Kidney tubule cell (primary cell): ENCODE data around the gene CCDC144A.
"Not testable (repeated sequence)": the region's sequence is repeated elsewhere in the genome, so short reads cannot be mapped to it uniquely, and the experiment has no call there.

Experiments used
- DNase-seq: peaks from one replicate; pipeline ENCODE4 v3.0.0-alpha.2; 2018; ENCODE audit warnings: low spot score

The CCDC144A gene

DNA sequence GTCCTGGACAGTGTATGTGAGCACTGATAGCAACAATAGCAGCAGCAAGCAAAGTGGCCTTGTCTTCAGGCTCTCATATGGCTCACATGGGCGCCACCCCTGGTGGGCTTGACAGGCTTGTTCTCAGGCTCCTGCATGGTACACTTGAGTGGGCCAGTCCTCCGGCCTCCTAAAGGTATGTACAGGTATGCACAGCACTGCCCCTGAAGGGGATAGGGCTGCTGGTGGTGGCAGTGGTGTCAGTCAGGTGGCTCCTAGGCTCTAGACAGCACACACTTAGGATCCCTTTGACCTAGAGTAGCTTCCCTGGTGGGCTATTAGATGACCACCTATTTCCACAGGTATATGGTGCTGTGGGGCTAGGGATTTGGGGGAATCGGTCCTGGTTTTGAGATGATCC, 67.5 kb downstream of the CCDC144A start:
- not testable (repeated sequence) for DNase-seq

DNA sequence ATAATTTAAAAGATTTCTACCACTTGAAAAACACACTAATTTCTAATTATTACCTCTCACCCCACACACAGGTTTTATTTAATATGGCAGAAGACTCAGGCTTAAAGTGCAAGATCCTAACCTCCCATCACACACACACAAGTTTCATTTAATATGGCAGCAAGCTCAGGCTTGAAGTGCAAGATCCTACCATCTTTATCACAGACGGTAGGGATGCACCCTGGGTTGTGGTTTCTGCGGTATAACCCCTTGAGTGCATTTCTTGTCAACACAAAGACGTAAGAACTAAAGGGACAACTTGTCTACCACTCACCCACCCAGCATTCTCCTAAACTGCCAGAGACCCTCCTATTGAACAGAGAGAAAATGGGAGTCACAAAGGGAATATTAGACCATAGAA, 68.1 kb downstream of the CCDC144A start:
- not testable (repeated sequence) for DNase-seq

DNA sequence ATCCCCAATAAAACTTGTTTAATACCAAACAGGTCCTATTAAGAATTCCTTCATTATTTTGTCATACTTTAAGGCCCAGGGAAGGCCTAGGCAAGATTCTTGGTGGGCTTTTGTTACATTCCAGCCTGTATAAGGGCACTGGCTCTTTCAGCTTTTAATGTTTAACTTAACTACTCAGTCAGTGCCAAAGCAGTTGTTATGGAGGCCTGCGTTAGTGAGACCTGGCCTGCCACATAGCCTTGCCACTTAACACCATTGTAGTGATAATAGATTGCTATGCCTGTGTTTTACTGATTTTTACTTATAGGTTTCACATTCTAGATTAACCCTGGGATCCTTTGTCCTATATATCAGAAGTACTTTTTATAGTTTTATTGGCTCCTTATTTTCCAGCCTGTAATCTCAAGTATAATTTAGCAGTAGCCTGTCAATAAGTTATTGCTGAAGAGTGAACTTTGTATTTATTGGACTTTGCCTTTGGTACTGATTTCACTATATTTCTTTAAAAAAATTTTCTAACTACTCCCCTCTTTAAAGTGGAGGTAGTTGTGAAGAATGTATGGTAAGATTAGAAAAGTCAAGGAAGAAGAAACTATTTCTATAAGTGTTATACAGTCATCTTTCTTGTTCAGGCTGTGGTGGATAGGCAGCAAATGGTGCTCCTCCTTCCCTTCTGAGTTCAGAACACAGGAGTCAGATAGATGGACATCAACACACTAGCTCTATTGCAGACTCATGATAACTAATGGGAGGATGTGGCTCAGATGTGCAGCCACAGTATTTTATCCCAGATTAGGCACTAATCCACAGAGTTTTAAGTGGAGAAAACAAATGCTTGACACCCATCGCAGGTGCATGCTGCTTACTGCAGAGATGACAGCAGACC, 78.5 kb downstream of the CCDC144A start:
- DNase-seq, result not testable (repeated sequence)

DNA sequence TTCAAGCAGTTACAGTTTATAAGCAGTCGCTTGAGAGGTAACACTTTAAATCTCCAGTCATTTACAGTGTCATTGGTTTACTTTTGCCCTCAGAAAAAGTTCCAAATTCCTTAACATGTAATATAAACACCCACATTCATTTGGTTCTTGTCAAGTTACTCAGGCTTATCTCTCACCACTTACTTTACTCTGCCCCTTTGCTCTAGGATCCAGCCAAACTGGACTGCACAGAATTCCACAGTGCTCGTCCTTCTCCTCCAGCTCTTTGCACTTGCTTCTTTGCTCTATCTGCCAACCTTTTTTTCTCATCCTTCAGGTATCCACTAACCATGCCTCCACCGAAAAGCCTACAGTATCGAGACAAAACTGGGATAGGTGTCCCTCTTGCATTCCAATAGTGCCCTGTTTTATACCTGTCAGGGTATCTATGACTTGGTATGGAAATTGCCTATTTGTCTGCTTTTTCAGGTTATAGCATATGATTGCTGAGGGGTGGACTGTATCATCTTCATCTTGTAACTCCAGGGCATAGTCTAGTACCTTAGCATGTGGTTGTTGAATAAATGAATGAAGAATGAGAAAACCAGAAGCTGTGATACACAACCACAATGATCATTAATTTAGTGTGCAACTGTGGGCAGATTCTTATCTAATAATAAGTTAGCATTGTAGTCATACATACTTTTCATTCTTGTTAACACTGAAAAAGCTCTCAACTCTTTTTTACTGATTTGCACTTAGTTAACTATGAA, 82.5 kb downstream of the CCDC144A start:
- not testable (repeated sequence) for DNase-seq

DNA sequence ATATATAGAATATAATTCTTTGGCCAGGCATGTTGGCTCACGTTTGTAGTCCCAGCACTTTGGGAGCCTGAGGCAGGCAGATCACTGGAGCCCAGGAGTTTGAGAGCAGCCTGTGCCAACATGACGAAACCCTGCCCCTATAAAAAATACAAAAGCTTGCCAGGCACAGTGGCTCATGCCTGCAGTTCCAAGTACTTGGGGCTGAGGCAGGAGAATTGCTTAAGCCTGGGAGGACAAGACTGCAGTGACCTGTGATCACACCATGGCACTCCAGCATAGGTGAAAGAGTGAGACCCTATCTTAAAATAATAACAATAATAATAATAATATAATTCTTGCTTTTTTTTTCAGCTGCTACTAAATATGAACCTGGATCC, 83.1 kb downstream of the CCDC144A start:
- DNase-seq, result not testable (repeated sequence)

DNA sequence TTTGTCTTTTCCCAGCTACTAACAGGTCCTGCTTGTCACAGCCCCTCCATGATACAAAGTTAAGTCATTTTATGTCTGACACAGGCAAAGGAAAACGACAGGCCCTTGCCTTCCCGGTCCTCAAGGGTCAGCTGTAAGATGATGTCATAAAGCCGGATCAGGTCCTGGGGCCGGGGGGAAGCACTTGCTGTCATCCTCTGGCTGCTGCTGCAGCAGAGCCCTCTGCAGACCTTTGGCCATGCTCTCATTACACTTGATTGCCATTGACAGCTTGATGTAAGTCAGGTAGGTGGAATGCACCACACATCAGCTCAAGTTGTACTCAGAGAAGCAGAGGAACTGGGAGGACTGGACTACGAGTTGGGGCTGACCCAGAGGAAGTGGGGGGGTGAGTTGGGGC, 97.8 kb downstream of the CCDC144A start:
- DNase-seq, result not testable (repeated sequence)

DNA sequence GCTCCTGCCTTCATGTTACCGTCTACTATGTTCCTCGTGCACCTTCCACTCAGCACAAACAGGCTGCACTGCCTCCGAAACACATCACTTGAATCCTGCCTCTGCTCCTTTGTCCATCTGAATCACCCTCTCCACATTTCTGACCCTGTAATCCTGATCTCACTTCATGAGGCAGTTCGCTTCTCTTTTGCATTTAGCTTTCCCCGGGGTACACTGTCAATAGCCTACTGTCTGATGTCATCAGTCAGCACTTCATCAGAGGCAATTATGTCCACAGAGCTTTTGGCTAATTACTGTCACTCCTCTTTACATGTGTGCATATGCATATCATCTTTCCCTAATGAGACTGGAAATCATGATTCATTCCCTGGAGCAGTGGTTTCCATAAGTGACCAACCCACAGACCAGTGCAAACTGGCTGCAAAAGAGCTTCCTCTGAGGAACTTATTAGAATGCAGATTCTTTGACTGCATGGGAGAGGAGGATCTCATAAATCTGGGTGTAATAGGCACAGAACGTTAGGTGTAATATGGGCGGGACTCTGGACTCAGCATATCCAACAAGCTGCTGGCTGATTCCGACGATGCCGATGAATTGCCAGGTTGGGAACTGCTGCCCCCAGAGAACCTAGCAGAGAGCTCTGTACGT, 99.0 kb downstream of the CCDC144A start:
- not testable (repeated sequence) for DNase-seq

DNA sequence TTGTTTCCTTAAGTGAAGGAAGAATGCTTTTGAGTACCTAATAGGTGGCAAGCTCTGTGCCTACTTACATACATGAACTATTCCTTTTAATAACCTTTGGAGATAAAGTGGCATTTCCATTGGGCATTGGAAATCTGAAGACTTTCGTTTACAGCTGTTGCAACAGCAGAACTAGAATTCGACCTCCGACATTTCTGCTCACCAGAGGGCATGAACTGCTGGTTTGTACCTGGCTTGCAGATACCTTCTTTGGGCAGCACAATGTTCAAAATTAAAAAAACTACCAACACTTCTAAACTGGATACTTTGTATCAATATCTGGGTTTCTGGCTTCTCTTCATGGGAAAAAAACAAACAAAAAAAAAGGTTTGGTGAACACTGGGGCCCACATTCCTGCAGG, 99.6 kb downstream of the CCDC144A start:
- not testable (repeated sequence) for DNase-seq

DNA sequence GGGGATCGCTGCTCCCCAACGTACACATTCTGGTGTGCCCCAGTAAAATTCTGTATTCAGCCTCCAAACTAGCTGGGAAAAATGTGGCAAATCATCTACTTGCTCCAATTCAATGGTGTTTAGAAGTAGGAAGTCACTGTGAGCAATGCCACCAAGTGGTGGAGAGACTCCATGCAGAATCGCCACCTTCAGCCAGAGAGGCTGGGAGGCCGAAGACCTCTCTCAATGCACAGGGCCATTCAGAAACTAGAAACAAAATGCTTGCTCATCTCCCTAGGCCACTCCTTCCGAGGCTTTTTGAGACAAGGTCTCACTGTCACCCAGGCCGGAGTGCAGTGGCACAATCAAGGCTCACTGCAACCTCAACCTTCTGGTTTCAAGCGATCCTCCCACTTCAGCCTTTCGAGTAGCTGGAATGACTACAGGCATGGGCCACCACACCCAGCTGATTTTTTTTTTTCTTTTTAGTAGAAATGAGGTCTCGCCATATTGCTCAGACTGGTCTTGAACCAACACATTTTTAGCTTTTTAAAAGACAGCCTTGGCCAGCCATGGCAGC, 100.4 kb downstream of the CCDC144A start:
- not testable (repeated sequence) for DNase-seq

DNA sequence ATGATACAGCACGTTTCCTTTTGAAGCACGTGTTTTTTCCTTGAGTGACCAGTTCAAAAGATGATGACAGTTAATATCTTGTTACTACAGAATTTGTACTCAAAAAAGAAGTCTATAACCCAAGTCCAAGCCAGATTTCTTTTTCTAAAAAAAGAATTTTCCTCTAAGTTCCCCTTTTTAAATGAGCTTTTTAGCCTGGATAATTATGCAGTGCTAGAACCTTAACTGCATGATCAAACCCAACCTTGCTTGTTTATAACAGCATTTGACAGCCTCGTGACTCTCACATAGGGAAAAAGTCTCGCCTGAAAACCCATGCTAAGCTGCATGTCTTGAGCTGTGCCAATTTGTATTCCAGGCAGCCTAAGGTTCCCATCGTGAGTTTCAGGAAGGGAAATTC, 104.2 kb downstream of the CCDC144A start:
- not testable (repeated sequence) for DNase-seq

DNA sequence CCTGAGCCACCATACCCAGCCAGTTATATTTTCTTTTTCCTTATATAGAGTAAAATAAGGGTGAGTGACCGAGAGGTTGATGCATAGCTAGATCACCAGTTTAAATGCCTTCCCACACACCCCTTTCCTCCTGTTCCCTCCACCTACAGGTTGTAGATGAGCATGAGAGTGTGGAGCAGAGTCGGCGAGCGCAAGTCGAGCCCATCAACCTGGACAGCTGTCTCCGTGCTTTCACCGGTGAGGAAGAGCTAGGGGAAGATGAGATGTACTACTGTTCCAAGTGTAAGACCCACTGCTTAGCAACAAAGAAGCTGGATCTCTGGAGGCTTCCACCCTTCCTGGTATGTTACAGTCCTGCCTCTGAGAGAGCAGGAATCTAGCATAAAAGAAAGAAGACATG, 105.9 kb downstream of the CCDC144A start:
- not testable (repeated sequence) for DNase-seq

DNA sequence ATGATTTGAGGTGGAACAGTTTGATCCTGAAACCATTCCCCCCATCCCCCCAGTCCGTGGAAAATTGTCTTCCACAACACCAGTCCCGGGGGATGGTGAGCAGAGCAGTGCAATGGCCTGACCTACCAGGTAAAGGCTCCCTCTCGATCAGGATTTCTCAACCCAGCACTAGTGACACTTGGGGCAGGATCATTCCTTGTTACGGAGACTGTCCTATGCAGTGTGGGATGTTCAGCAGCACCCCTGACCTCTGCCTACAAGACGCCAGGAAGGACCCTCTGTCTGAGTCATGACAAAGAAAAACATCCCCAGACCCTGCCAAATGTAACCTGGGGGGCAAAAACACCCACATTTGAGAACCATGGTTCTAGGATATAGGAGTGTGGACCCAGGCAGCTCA, 114.8 kb downstream of the CCDC144A start:
- not testable (repeated sequence) for DNase-seq

DNA sequence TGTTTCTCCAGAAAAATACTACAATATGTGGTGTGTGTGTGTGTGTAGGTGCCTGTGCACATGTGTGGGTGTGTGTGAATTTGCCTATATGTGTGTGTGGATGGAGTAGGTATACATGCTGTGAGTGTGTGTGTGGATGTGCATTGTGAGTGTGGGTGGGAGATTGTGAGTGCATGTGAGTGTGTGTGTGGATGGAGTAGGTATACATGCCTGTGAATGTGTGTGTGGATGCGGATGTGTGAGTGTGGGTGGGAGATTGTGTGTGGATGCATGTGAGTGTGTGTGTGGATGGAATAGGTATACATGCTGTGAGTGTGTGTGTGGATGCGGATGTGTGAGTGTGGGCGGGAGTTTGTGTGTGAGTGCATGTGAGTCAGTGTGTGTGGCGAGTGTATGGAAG, 116.6 kb downstream of the CCDC144A start:
- DNase-seq, result not testable (repeated sequence)

DNA sequence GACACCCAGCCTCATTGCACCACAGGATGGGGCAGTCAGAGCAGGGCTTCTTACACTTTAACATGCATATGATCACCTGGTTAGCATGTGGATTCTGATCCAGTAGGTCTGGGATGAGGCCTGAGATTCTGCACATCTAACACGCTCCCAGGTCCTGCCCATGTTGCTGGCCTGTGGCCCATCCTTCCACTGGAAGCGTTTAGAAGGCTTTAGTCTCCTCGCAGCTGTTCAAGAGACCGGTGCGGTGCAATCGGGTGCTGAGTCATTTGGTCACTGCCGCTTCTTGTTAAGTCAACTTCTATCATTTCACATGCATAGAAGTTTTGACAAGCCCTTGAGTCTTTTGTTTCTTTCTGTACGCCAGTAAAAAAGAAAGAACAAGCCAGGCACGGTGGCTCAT, 117.6 kb downstream of the CCDC144A start:
- DNase-seq, result not testable (repeated sequence)

DNA sequence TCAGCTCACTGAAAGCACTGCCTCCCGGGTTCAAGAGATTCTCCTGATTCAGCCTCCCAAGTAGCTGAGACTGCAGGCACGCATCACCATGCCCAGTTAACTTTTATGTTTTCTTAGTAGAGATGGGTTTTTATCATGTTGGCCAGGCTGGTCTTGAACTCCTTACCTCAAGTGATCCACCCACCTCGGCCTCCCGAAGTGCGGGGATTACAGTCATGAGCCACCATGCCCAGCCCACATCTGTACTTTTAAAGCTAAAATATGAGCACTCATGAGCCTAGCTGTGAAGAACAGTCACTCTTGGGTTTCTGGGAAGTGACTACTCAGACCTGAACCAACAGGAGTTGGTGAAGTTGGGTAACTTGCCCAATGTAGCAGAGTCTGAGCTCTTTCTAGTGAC, 120.2 kb downstream of the CCDC144A start:
- DNase-seq, result not testable (repeated sequence)

DNA sequence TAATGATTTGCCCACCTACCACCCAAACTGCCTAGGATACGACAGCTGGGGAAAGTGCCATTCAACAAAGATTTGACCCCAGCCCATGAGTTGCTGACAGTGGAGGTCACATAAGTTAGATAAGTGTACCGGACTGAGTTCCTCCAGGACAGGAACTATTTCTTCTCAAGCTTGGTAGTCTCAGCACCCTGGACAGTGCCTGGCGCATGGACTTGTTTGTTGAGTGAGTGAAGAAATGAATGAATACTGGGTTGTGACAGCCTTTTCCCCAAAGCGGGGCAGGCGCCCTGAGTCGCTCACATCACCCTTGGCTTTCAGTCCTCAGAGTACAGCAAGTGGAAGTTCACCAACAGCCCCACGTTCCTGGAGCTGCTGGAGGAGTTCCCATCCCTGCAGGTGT, 122.1 kb downstream of the CCDC144A start:
- DNase-seq, result not testable (repeated sequence)

DNA sequence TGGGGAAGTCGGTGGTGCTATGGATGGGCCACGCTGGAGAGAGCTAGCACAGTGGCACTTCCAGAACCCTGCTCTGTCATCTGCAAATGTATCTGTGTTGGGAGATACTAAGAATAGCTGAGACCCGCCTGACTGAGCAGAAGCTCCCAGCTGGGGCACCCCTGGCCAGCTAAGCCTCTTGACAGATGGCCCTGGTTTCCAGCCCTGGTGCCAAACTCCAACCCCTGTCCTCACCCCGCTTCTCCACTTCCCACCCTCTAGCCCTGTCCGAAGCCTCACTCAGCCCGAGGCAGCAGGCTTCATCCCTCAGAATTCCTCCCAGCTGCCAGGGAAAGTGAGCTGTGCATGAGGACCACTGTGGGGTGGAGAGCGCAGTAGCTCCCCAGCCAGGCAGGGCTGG, 124.4 kb downstream of the CCDC144A start:
- DNase-seq, result no peak

DNA sequence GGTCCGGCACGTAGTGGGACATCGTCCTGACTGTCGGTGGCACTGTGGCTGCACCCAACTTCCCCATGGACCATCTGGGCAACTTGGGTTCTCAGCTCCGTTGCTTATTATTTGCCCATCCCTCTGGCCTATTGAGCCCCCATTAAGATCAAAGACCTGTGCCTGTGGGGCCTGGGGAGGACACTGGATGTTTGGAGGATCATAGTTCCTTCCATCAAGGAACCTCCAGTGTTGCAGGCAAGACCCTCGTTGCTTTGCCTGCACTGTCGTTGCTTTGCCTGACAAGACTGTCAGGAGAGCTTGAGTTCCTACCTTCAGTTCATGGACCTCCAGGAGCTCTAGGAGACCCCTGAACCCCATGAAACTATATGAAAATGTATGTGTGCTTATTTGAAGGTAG, 127.2 kb downstream of the CCDC144A start:
- DNase-seq, result no peak

DNA sequence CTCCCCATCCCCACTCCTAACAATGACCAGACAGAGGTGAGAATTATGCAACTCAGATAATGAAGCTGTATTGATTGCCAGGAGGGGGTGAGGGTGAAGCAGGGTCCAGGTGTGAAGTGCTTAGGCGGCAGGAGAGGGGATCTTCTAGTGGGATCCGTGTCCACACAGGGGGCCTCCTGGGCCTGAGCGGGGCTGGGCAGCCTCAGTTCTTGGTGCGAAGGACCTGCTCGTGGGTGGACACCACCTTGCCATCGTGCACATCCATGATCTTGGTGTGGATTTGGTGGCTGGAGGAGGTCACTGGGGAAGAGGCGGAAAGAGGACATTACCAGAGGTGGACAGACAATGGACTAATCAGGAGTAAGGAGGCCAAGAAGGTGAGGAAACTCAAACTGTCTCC, 127.9 kb downstream of the CCDC144A start:
- not testable (repeated sequence) for DNase-seq

DNA sequence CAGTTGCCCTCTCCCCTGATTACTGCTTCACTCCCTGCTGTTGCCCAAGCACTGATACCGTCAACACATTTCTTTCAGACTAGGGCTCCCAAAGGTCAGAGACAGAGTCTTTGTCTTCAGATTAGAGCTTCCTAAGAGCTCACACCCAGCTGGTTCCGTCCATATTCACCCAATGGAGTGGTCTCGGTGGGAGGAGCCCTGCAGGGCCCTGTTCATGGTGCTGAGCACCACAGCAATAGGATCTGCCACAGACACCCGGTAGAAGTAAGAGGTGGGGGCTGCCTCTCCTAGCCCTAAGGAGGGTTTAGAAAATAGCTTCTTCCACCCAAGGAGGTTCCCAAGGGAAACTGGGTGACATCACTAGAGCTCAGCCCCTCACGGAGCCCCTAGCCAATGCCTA, 128.3 kb downstream of the CCDC144A start:
- DNase-seq, result no peak

DNA sequence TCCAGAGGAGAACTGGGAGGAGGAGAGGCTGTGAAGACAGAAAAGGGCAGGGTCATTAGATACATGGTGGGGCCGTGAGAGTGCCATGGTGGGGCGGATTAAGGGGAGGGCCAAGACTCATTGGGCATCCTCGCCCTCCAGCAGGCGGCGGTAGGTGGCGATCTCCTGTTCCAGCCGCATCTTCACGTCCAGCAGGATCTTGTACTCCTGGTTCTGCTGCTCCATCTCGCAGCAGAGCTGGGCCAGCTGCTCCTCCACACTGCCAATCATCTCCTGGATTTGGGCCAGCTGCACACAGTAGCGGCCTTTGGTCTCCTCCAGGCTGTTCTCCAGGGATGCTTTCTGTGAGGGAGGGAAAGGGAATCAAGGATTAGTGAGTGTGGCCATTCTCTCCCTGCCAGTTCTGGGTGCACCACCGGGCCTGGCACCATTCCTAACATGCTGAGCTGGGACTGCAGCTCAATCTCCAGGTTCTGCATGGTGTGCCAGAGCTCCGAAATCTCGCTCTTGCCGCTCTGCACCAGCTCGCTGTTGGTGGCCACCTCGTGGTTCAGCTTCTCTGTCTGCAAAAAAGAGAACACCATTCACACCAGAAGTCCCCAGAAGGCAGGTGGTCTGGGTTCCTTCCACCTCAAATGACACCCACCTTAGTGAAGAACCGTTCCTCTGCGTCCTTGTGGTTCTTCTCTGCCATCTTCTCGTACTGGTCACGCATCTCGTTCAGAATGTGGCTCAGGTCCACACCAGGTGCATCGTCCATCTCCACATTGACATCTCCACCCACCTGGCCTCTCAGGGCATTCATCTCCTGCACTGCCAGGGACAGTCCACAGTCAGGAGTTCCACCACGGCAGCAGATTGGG, 129.0 kb downstream of the CCDC144A start:
- DNase-seq, result no peak
